ENCODE data around the gene ADARB2.

The ADARB2 gene

GRCh38 chr10:1364151-1364910 is 373.0 kb downstream of the ADARB2 start:
- Histone ChIP-seq H3K9me2 (replicated peaks; ENCODE audit: control insufficient read depth, low read length) (no peaks in the 10 kb centered on the region), H3K4me1 (ENCODE audit: control insufficient read depth, low read length) (peaks cover 19% of the 10 kb centered on the region), H3K79me2 (ENCODE audit: control insufficient read depth, low read length) (no peaks in the 10 kb centered on the region), H3K36me3 (ENCODE audit: control insufficient read depth, low read length) (no peaks in the 10 kb centered on the region), H3K4me3 (ENCODE audit: low read length) (no peak overlapping the region), H3K27ac (ENCODE audit: low read depth, low read length) (no peak overlapping the region), H3K4me2 (ENCODE audit: low read length) (no peak overlapping the region), H3F3A (ENCODE audit: control insufficient read depth, insufficient read depth) (no peaks in the 10 kb centered on the region), H3K27me3 (ENCODE audit: control insufficient read depth, low read length) (peaks cover 6% of the 10 kb centered on the region; the same call in 1 of the 2 replicates), H3K9me3 (ENCODE audit: control insufficient read depth, insufficient read depth, low read length) (no peaks in the 10 kb centered on the region), H4K20me1 (ENCODE audit: control insufficient read depth, insufficient read depth, low read depth, low read length) (no peaks in the 10 kb centered on the region)
- TF ChIP-seq, protein P1, sequence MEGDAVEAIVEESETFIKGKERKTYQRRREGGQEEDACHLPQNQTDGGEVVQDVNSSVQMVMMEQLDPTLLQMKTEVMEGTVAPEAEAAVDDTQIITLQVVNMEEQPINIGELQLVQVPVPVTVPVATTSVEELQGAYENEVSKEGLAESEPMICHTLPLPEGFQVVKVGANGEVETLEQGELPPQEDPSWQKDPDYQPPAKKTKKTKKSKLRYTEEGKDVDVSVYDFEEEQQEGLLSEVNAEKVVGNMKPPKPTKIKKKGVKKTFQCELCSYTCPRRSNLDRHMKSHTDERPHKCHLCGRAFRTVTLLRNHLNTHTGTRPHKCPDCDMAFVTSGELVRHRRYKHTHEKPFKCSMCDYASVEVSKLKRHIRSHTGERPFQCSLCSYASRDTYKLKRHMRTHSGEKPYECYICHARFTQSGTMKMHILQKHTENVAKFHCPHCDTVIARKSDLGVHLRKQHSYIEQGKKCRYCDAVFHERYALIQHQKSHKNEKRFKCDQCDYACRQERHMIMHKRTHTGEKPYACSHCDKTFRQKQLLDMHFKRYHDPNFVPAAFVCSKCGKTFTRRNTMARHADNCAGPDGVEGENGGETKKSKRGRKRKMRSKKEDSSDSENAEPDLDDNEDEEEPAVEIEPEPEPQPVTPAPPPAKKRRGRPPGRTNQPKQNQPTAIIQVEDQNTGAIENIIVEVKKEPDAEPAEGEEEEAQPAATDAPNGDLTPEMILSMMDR (IDR thresholded peaks at IDR 0.05; ENCODE audit: low read depth, low read length, poor library complexity, severe bottlenecking), result no peak
- TF ChIP-seq EZH2phosphoT487 (IDR thresholded peaks at IDR 0.05; ENCODE audit: borderline replicate concordance, low read length), result no peak

DNA sequence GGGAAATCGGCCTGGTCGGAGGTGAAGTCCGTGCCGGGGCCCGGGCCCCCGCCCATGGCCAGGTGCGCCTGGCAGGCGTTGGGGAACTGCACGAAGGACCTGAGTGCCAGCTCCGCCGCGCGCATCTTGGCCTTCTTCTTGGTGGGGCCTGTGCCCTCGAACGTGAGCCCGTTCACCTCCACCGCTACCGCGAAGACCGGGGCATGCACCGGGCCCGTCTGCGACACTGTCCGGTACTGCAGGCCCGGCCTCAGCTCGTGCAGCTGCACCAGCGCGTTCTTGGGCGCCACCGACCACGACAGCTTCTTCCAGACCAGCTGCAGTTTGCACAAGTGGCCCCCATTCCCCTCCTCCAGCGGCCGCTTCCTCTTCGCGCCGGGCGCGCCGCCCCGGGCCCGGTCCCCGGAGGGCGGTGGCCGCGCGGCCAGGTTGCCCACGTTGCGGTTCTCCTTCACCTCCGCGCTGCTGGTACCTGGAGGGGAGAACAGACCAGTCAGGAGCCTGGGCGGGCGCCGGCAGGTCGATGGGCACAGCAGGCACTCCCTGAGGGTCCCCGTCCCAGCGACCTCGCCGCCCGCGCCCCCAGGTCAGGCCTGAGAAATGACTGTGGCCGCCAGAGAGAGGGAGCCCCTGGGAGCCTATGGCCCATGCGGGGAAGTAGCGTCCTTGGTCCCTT is 373.7 kb downstream of the ADARB2 start:
- H3K9me2 ChIP-seq (replicated peaks; ENCODE audit: control insufficient read depth, low read length), result no peaks in the 10 kb centered on the region
- peaks cover 22% of the 10 kb centered on the region for H3K4me1 ChIP-seq (ENCODE audit: control insufficient read depth, low read length)
- H3K27ac ChIP-seq (ENCODE audit: low read depth, low read length), result no peak overlapping the region
- H3K27me3 ChIP-seq (ENCODE audit: control insufficient read depth, low read length), result peaks cover 3% of the 10 kb centered on the region; the same call in 1 of the 2 replicates
- no peaks in the 10 kb centered on the region for H4K20me1 ChIP-seq (ENCODE audit: control insufficient read depth, insufficient read depth, low read depth, low read length)
- no peaks in the 10 kb centered on the region for H3K79me2 ChIP-seq (ENCODE audit: control insufficient read depth, low read length)
- H3F3A ChIP-seq (ENCODE audit: control insufficient read depth, insufficient read depth), result no peaks in the 10 kb centered on the region
- H3K36me3 ChIP-seq (ENCODE audit: control insufficient read depth, low read length), result no peaks in the 10 kb centered on the region
- H3K4me2 ChIP-seq (ENCODE audit: low read length), result no peak overlapping the region
- no peaks in the 10 kb centered on the region for H3K9me3 ChIP-seq (ENCODE audit: control insufficient read depth, insufficient read depth, low read length)
- H3K4me3 ChIP-seq (ENCODE audit: low read length), result no peak overlapping the region
- no peak for TF ChIP-seq EZH2phosphoT487 (IDR thresholded peaks at IDR 0.05; ENCODE audit: borderline replicate concordance, low read length)
- TF ChIP-seq, protein P1 (IDR thresholded peaks at IDR 0.05; ENCODE audit: low read depth, low read length, poor library complexity, severe bottlenecking), result no peak

GRCh38 chr10:1362589-1363445 is 374.5 kb downstream of the ADARB2 start:
- Histone ChIP-seq H3K9me3 (ENCODE audit: control insufficient read depth, insufficient read depth, low read length) (no peaks in the 10 kb centered on the region), H3K36me3 (ENCODE audit: control insufficient read depth, low read length) (no peaks in the 10 kb centered on the region), H3K27ac (ENCODE audit: low read depth, low read length) (no peak overlapping the region), H3K27me3 (ENCODE audit: control insufficient read depth, low read length) (peaks cover 3% of the 10 kb centered on the region; the same call in 1 of the 2 replicates), H3K4me3 (ENCODE audit: low read length) (no peak overlapping the region), H4K20me1 (ENCODE audit: control insufficient read depth, insufficient read depth, low read depth, low read length) (no peaks in the 10 kb centered on the region), H3K79me2 (ENCODE audit: control insufficient read depth, low read length) (no peaks in the 10 kb centered on the region), H3K4me2 (ENCODE audit: low read length) (no peak overlapping the region), H3K4me1 (ENCODE audit: control insufficient read depth, low read length) (peaks cover 30% of the 10 kb centered on the region), H3F3A (ENCODE audit: control insufficient read depth, insufficient read depth) (no peaks in the 10 kb centered on the region), H3K9me2 (replicated peaks; ENCODE audit: control insufficient read depth, low read length) (no peaks in the 10 kb centered on the region)
- TF ChIP-seq EZH2phosphoT487 (IDR thresholded peaks at IDR 0.05; ENCODE audit: borderline replicate concordance, low read length), result no peak
- TF ChIP-seq, protein P1 (IDR thresholded peaks at IDR 0.05; ENCODE audit: low read depth, low read length, poor library complexity, severe bottlenecking), result no peak

Data from DOHH2 (cell line).